Stimulated activated CD8-positive, alpha-beta memory T cell treated with anti-CD3 and anti-CD28 coated beads, Interleukin-12 subunit alpha, Interleukin-12 subunit beta, amount 100 ng/mL, for 1 hour (primary cell): ENCODE results near the gene SNRPA1.
"Not testable (repeated sequence)": the region's sequence is repeated elsewhere in the genome, so short reads cannot be mapped to it uniquely, and the experiment has no call there.

Experiments
- DNase-seq: peaks from one replicate; pipeline ENCODE4 v3.0.0-alpha.2; 2020; ENCODE audit warnings: low read depth

Gene SNRPA1

GRCh38 chr15:101293122-101293521, 1.9 kb downstream of the SNRPA1 start:
- DNase-seq: no peak

- DNase-seq: no peak
Measured at GRCh38 chr15:101288905-101289513, 6.0 kb downstream of the SNRPA1 start.

GRCh38 chr15:101287342-101287741, 7.7 kb downstream of the SNRPA1 start:
- DNase-seq: not testable (repeated sequence)

DNA sequence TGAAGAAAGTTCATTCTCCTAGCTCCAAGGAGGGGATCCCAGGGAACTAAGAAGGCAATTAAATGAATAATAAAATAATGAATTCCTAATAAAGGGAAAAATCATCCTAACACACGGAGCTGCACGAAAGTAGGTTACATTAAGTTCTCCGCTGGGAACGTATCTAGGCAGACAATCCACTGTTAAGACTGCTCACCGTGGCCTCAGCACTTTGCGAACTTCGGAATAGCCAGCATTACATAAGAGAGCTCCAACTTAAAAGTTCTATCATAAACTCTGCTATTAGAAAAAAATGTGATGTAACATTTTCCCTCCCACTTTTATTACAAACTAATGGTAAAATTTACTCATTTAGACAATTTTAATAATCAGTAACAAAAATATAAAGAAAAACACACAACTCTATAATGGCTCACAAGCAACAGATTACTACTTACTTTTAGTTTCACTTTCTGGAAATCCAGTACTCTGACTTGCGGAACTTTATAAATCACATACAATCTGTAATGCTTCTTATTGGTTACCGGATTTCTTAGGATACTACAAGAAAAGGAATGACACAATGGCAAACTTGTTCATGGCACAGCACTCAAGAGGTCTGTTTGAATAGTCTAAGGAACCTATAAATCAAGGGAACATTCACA, 8.5 kb downstream of the SNRPA1 start:
- no peak for DNase-seq

GRCh38 chr15:101283931-101284330, 11.1 kb downstream of the SNRPA1 start:
- DNase-seq: no peak

- no peak for DNase-seq
Measured at GRCh38 chr15:101280007-101280406, 15.0 kb downstream of the SNRPA1 start.

DNA sequence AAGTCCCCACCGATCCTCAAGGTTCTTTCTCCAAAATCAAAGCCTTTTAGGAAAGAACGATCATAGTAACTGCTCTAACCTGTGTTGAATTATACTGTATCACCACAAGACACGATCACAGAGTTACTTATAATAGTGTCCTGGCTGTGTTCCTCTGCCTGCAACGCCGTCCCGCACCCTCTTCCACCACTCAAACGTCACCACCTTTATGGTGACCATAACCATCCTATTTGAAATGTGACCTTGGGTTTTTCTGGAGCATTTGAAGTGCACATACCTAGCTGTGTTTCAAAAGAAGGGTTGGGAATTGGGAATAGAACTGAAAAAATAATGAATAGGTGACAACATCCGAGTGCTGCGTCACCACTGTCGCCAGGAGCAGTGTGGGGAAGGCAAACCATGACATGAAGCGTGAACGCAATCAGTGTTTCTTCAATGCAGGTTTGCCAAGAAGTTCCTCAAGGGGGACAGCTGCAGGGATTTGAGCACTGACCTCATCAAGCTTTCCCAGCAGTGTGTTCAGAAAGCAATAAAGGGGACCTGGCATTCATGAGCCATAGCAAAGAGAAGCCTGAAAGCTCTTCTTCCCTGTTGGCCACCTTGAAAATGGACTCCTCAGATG, 17.0 kb downstream of the SNRPA1 start:
- DNase-seq: no peak

DNA sequence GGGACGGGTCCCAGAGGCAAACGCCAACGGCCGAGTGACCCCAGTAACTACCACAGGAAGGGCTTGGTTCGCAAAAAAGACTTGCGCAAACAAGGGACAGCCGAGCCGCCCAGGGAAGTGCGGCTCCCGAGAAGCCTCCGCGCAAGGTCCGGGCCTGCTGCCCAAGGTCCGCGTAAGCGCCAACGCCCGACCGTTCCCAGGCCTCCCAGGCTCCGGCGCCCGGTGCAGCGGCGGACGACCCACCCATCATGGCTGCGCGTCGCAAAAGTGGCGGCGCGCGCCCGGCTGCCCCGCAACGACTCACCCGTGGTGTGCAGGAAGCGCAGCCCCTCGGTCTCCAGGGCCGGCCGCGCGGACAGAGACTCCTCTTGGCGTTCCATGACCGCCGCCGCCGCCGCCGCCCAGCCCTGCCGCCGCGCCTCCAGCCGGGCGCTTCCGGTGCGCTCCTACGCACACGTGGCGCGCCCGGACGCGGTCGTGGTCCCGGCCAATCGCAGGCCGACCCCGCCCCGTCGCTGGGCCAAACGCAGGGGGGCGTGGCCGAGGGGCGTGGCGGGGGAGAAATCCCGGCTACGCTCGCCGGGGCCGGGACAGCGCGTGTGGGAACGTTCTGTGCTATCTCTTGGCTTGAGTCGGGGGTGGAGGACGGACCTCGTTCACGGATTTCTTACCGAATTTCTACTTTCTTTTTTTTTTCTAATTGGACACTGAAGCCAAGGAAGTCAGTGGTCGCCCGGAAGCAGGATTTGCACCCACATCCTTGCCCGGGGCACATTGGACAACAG, 17.8 kb downstream of the SNRPA1 start, which contains the start of gene SELENOS:
SELENOS (minus strand) TSS at position 448 of the 785 bp plus-strand sequence; CDS start at position 380, 68 bp downstream.
- DNase-seq: peak; percentile 76

DNA sequence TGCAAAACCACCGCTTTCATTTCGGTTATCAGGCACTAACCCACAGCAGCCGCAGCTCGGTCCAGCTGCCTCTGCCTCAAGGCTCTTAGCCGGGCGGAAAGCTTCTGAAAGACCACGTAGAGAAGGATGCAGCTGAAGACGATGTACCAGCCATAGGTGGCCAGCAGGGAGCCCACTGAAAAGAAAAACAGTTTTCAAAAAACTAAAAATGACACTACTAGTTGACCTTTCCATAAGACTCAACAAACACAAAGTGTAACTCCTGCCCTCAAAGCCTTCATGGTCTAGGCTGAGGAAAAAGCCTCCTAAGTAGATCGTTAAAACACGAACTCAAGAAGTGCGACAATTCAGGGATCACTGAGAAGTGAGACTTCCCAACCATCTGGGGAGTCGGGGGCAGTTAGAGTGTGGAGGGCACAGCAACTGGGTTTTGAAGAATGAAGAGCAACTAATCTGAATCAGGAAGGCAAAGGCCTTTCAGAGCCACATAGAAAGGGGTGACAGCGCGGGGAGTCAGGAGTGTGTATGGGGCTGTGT, 18.5 kb downstream of the SNRPA1 start:
- DNase-seq: no peak

DNA sequence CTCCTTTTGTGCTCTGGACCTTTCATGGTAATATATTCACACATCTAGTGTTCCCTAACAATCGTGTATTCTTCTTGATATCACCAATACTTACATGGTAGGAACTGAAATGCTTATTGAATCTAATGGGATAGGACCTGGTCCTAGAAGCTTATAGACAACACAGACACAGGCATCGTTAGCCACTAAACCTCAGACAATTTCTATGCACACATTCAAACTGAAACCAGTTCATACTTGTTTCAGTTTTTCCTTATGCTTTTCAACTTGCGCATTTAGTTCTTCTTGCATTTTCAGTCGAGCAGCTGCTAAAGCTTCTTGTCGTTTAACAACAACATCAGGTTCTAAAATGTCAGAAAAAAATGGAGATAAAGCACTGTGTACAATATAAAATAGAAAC, 20.0 kb downstream of the SNRPA1 start:
- no peak for DNase-seq

DNA sequence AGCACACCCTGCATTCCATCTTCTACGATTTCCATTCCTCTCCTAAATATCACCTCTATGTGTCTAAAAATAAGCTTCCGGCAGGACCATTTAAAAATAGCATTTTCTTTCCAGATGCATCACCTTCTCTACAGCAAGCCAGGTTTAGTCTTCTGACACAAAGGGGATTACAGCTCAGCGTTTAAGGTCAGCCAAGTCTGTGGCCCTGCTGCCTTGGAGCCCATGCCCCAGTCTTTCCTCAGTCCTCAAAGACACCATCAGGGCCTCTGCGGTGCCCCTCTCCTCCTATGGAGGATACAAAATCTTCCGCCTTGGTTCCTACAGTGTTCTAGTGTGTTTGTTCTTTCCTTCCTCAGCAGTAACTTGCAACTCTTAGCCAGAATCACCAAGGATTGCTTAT, 21.5 kb downstream of the SNRPA1 start:
- no peak for DNase-seq

DNA sequence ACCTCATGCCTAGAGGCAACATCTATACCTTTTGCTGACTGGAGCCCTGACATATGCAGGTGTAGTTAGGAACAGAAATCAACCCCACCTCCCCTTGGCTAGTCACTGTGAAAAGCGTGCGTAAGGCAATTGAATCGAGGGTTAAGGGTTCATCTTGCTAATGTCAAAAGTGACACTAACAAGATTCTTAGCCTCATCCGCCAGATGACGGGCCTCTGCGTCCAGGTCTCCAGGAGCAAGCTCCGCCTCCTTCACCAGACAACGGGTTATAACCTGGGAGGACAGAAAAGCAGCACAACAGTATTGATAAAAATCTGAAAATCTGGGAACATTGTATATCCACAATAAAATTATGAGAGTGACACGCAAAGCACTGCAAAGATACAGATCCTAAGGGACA, 22.5 kb downstream of the SNRPA1 start:
- DNase-seq: no peak

DNA sequence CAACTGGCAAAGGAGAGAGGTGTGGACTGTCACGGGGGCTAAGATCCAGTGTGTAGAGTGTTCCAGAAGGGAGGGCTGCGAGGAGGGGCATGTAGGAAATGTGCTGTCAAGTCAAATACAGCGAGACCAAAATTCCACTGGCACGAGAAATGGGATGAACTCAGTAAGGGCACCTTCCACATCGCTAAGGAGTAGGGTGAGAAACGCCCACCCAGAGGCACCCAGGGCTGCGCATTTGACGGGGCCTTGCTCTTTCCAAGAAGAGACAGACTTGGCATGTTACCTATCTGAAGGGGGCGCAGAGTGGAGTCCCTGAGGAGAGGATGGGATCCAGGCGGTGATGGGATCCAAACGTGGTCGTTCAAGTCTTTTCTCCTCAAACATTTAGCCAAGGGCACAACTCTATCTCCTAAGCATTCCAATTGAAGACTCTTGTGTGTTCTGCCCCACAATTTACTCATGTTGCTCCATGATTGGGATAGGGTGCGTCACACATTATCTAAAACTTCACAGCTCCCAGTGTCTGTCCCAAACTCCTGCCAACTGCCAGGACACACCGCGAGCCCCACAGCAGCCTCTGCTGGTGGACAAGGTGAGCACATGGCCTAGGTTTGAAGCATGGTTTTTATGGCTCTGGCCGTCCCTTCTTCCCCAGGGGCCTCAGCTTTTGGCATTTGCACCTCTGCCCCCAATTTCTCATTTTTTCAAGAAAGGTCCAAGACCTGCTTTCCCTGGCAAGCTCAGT, 25.4 kb downstream of the SNRPA1 start:
- DNase-seq: no peak

DNA sequence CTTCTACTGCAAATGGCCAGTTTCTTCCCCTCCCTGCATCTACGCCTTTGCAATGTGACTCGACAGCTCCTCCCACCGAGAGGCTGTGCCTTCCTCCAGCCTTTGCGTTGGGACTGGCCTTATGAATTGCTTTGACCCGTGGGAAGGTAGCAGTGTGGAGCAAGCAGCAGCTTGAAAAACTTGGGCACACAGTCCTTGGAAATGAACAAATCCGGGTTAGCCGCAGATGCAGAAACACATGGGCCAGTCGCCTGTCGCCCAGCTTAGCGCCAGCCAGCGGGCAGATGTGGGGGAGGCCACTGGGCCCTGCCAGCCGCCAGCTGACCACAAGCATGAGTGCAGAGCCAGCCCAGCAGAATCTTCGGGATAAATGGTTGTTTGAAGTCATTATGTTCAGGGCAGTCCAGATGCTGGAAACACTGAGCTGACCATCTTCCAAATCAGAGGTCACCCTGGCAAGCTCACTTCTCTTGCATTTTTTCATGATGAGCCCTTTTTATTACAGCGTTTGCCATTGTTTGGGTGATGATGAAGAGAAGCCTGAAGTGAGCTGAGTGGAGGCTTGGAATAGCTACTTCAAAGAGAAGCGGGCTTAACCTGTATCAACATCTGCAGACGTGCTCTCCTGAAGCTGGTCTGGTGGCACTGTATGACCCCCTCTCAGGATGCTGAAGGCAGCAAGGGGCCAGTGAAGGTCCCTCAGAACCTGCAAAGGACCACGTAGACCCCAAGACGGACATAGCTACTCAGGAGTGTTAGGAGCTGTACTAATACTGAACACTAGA, 27.5 kb downstream of the SNRPA1 start:
- DNase-seq: no peak

DNA sequence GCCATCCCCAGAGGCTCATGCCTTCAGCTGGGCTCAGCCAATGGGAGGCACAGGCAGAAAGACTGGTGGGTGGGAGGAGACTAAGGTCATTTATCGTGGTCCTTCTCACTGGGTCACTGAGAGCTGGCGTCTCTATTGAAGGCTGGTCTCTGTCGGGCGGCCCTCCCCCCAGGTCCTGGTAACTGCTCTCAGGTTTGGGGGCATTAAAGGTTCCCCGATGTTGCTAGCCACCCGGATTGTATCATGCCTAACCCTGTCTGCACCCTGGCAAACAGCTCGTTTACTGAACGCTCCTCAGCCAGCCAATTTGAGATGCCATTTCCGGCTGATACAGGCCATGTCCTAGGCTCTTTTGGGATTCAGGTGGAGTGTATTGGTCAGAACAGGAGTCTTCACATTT, 28.3 kb downstream of the SNRPA1 start:
- DNase-seq: no peak

- no peak for DNase-seq
Measured at GRCh38 chr15:101266034-101266433, 29.0 kb downstream of the SNRPA1 start.

DNA sequence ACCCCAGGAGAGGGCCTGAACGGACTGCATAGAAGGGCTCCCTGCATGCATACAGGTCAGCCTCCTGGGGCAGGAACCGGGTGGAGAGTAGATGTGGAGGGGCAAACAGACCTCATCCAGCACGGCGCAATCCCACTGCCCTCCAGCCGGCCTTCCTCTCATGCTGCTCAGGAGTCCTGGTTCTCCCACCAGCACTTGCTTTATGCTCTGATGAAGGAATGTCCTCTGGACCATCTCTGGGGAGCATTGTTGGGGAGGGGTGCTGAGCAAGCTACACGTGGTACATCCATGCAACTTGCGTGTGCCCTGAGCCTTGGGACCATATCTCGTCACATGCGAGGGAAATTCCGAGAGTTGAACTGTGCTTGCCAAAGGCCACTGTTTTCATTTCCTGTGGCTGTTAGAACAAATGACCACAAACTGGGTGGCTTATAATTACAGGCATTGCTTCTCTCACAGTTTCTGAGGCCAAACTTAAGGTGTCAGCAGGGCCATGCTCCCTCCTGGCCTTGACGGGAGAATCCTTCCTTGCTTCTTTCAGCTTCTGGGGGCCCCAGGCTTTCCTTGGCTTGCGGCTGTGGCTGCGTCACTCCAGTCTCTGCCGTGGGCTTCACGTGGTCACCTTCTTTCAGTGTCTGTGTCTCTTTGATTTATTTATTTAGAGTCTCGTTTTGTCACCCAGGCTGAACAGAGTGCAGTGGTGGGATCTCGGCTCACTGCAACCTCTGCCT, 30.0 kb downstream of the SNRPA1 start:
- no peak for DNase-seq

DNA sequence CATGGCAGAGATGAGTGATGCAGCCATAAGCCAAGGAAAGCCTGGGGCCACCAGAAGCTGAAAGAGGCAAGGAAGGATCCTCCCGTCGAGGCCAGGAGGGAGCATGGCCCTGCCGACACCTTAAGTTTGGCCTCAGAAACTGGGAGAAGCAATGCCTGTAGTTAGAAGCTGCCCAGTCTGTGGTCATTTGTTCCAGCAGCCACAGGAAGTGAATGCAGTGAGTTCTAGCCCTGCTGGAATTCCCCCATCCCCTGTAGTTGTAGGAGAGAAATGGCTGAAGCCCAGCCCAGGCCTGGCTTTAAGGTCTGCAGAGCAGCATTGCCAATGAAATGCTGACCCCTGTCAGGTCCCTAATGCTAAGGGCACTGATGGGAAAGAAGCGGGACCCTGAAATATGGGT, 31.0 kb downstream of the SNRPA1 start:
- DNase-seq: no peak

DNA sequence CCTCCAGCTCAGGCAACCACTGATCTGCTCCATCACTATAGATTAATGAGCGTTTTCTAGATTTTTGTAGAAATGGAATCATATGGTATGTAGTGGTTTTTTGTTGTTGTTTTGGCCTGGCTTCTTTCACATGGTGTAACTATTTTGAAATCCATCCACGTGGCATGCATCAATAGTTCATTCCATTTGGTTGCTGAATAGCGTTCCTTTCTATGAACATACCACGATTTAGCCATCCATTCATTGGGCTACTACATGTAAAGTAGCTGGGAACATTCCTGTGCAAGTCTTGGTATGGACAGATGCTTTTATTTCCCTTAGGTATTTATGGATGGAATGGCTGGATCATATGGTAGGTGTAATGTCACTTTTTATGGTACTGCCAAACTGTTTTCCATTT, 32.5 kb downstream of the SNRPA1 start:
- no peak for DNase-seq
